ENCODE measurements around the gene IRF2BP2.

The IRF2BP2 gene

DNA sequence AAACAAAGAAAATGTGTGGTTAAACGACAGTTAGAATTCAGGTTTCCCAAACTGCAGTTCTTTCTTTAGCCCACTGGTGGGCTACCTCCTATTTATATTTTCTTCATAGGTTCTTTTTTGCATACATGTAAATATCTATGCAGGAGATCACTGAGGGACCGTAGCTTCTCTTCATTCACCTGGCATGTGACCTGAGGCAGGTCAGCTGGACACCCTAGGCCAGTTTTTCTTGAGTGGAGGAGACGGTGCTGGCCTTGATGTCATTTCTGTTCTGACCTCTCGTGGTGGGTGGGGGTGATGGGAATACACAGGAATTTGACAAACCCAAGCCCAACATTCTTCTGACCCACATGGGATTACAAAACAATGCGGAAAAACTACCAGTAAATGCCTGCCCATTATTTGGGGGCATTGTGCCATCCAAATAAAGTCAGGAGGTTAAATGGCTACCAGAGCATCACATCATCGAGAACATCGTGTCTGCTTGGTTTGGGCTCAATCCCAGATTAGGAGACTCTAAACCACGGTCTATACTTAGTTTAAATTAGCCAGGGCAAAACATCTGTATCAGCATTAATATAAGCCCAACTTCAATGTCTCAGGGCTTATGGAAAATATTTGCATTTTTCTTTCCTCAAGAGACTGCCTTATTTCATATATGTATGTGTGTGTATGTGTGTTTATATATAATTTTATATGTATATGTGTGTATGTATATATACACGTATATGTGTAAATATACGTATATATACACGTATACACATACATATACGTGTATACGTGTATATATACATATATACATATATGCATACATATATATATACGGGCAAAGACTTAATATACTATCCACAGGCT, 7.4 kb upstream of the IRF2BP2 start:
- H3K27me3 Mint-ChIP-seq = no peaks in the 10 kb centered on the region
- H3K27ac Mint-ChIP-seq (ENCODE audit: low read depth) = no peak overlapping the region
- peaks cover 6% of the 10 kb centered on the region for H3K36me3 Mint-ChIP-seq (ENCODE audit: insufficient read depth)
- H3K4me1 Mint-ChIP-seq = peaks cover 22% of the 10 kb centered on the region
- no peak overlapping the region for H3K4me3 Mint-ChIP-seq
- no peaks in the 10 kb centered on the region for H3K9me3 Mint-ChIP-seq
- DNase-seq (ENCODE audit: low spot score in 2 of 2) = no peak
- ATAC-seq (replicated peaks; ENCODE audit: extremely low read depth, poor library complexity, severe bottlenecking) = no peak

DNA sequence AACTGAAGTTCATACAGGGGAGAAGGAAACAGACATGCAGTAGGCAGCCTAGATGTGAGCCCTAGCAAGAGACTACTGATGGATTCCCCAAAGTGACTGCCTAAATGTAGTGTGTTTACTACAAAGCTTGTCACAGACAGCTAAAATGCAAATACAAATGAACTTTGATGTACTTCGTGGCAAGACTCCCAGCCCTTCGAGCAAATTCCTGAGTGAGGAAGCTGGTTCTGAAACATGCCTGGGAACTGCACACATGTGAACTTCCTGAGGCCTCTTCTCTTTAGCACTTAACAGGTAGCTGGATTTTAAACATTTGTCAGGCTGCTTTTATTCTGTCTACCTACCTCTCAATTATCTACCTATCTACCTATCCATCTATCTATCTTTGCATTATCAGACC, 6.7 kb upstream of the IRF2BP2 start:
- no peak overlapping the region for H3K4me3 Mint-ChIP-seq
- no peaks in the 10 kb centered on the region for H3K9me3 Mint-ChIP-seq
- DNase-seq (ENCODE audit: low spot score in 2 of 2) (no peak), ATAC-seq (replicated peaks; ENCODE audit: extremely low read depth, poor library complexity, severe bottlenecking) (no peak)
- no peak overlapping the region for H3K27ac Mint-ChIP-seq (ENCODE audit: low read depth)
- peaks cover 29% of the 10 kb centered on the region for H3K4me1 Mint-ChIP-seq
- H3K27me3 Mint-ChIP-seq = no peaks in the 10 kb centered on the region
- peaks cover 9% of the 10 kb centered on the region for H3K36me3 Mint-ChIP-seq (ENCODE audit: insufficient read depth)

DNA sequence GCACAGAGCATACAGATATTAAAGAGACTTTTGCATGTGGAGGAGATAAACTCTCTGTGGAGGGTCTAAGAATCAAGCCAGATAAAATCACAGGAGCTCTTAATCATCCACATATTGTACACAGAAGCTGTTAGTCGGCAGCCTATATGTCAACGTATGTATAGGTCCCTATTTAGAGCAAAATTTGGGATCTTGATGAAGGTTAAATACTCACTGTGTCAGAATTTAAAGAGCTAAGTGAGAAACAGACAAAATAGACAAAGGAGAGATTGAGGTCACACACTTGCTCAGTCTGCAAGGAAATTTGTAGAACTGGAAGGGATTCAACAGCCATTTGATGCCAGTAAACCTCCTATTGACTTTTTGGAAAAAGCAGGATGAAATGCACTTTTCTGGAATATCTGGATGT, 4.1 kb upstream of the IRF2BP2 start:
- no peak overlapping the region for H3K4me3 Mint-ChIP-seq
- H3K9me3 Mint-ChIP-seq = no peaks in the 10 kb centered on the region
- DNase-seq (ENCODE audit: low spot score in 2 of 2) (no peak), ATAC-seq (replicated peaks; ENCODE audit: extremely low read depth, poor library complexity, severe bottlenecking) (no peak)
- no peaks in the 10 kb centered on the region for H3K27me3 Mint-ChIP-seq
- peaks cover 41% of the 10 kb centered on the region for H3K4me1 Mint-ChIP-seq
- peak overlapping the region; percentile 32 for H3K27ac Mint-ChIP-seq (ENCODE audit: low read depth)
- peaks cover 27% of the 10 kb centered on the region for H3K36me3 Mint-ChIP-seq (ENCODE audit: insufficient read depth)

DNA sequence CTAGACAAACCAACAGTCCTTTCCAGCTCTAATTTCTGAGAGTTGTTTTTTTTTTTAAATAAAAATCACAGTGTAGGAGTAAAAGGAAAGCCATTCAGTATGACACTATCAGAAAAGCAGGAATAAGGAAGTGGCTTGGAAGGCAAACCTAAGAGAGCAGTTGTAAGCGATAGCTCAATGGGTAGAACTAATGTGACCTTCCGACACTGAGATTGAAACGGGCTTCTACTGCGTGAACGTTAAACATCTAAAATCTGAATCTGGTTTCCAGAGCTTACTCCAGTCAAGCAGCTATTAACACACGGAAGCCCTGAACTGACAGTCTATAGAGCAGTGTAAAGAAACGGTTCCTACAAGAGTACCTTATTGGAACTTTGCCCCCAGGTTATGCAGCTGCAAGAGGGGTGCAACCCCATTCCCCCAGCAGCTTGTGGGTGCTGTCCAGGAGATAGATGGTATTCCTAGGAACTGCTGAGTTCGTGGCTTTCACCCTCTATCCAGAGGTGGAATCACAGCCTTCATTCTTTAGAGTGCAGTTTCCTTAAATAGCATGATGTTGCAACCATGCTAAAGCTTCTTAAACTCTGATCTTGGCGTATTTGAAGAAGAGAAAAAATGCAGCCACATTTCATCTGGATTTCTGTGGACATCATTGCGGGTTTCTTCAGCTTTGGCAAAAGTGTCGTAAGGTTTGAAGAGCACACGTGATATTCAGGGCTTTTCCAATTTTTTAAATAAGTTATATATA, 3.3 kb upstream of the IRF2BP2 start:
- Mint-ChIP-seq H3K4me3 (peak overlapping the region; percentile 88), H3K9me3 (no peaks in the 10 kb centered on the region), H3K27ac (ENCODE audit: low read depth) (peak overlapping the region; percentile 99), H3K36me3 (ENCODE audit: insufficient read depth) (peaks cover 28% of the 10 kb centered on the region), H3K27me3 (no peaks in the 10 kb centered on the region), H3K4me1 (peaks cover 42% of the 10 kb centered on the region)
- no peak for DNase-seq (ENCODE audit: low spot score in 2 of 2)
- no peak for ATAC-seq (replicated peaks; ENCODE audit: extremely low read depth, poor library complexity, severe bottlenecking)

DNA sequence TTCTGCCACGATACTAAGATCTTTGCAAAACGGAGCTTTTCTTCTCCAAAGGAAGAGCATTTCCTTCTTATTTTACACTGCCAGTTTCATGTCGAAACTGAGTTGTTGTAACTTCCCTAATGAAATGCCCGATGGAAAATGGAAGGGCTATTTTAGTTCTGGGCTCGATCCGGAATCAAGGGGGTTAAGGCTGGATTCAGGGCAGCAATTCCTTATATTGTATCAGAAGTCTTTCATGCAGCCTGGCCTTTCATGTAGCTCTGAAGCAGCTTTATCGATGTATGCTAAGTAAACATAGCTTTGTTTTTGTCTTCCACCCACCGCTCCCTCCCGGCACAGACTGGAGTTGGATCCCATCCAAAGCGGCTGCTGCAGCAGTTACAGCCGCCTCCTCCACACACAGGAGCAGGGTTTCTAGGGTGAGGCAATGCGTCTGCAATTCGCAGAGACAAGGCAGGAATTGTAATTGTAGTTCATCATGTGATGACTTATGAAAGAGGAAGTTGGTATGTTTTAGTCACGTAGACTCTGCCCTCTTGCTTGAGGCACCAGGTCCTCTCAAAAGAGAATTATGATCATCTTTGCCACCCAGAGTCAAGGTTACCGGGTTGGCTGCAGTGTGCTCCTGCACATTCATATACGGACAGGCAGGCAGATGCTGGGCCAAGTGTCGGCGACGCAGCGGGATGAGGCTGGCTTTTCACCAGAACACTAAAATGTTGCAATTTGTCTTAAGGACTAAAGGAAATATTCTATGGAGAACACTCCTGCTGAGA, 2.6 kb upstream of the IRF2BP2 start:
- Mint-ChIP-seq H3K4me3 (peak overlapping the region; percentile 88), H3K4me1 (peaks cover 50% of the 10 kb centered on the region), H3K27ac (ENCODE audit: low read depth) (peak overlapping the region; percentile 99), H3K9me3 (no peaks in the 10 kb centered on the region), H3K27me3 (no peaks in the 10 kb centered on the region), H3K36me3 (ENCODE audit: insufficient read depth) (peaks cover 35% of the 10 kb centered on the region)
- ATAC-seq (replicated peaks; ENCODE audit: extremely low read depth, poor library complexity, severe bottlenecking) = peak; percentile 7
- DNase-seq (ENCODE audit: low spot score in 2 of 2) = peak; percentile 44 to 57

DNA sequence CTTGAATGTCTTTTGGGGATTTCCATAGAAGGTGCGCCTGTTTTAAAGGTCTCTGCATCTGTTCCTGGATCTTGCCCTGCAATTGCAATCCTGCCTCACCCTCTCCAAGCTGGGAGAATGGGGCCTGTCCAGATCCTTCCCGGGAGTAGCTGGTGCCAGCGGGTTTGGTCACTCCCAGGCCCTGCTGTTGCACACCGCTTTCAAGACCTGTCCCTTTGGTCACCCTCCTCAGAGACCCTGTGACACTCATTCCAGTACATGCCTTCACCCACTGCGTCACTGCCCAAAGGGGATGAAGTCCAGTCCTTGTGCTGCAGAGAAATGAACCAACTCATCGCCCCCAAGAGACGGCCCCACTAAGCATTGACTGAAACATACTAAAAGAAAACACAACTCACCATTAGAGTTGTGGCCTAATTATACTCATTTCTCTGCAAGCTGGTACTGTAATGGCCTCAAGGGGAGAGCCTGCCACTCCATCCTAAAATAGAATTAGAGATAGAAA, 1.9 kb upstream of the IRF2BP2 start:
- Mint-ChIP-seq H3K9me3 (no peaks in the 10 kb centered on the region), H3K27me3 (no peaks in the 10 kb centered on the region), H3K27ac (ENCODE audit: low read depth) (peak overlapping the region; percentile 99), H3K4me3 (peak overlapping the region; percentile 88), H3K4me1 (peaks cover 54% of the 10 kb centered on the region), H3K36me3 (ENCODE audit: insufficient read depth) (peaks cover 42% of the 10 kb centered on the region)
- peak in 1 of 2 donors; percentile 14 for DNase-seq (ENCODE audit: low spot score in 2 of 2)
- no peak for ATAC-seq (replicated peaks; ENCODE audit: extremely low read depth, poor library complexity, severe bottlenecking)

DNA sequence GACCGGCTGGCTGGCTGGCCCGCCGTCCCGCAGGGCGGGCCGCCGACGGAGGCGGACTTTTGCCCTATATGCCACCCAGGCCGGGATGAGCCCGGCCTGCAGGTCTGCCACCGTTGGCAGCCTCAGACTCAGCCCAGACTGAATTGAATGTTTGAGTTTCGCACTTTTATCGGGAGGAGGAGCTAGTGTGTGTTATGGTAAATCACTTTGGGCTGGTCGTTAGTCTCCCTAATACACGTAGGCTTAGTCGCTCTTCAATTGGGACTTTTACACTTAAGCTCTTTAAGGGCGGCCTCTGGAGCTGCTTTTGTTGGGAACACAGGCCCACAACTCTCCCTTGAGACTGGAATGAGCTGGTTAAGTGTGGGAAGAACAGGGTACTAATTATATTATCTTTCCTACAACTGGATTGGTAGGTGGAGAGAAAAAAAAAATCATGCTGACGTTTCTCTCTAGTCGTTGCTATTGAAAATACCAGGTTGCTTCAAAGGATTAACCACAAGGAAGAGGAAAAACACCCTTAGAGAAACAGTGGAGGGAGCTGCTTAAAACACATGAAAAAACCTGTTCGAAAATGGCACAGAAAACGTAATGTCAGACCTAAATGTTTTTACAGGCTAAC, 1.4 kb upstream of the IRF2BP2 start:
- DNase-seq (ENCODE audit: low spot score in 2 of 2) (peak; percentile 52 to 78), ATAC-seq (replicated peaks; ENCODE audit: extremely low read depth, poor library complexity, severe bottlenecking) (peak; percentile 55)
- peaks cover 46% of the 10 kb centered on the region for H3K36me3 Mint-ChIP-seq (ENCODE audit: insufficient read depth)
- peak overlapping the region; percentile 99 for H3K27ac Mint-ChIP-seq (ENCODE audit: low read depth)
- peak overlapping the region; percentile 88 for H3K4me3 Mint-ChIP-seq
- H3K4me1 Mint-ChIP-seq = peaks cover 57% of the 10 kb centered on the region
- H3K9me3 Mint-ChIP-seq = no peaks in the 10 kb centered on the region
- no peaks in the 10 kb centered on the region for H3K27me3 Mint-ChIP-seq

DNA sequence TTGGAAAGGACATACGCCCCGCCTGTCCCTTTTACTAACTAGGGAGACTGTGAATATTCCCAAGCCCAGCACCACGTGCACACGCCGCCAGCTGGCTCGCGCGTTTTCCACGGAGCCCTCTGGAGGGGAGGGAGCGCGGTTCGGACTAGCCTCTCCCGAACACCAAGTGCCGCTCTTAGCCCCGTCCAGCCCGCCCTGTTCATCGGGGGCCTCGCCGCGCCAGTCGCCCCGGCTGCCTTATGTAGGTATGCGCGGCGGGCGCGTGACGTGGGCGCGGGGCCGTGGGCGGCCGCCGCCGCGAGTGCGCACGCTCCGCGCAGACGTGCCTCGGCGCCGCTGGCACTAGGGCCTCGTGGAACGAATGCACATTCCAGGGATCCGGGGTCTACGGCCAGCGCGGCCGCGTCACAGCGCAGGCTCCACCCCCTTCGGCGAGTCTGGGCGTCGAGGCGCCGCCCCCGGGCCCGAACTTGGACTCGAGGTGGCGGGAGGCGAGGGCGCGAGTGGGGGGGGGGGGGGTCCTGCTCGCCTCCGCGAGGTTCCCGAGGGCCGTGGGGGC, 767 bp upstream of the IRF2BP2 start:
- ATAC-seq (replicated peaks; ENCODE audit: extremely low read depth, poor library complexity, severe bottlenecking) (peak; percentile 61), DNase-seq (ENCODE audit: low spot score in 2 of 2) (peak; percentile 79 to 88)
- Mint-ChIP-seq H3K27ac (ENCODE audit: low read depth) (peak overlapping the region; percentile 99), H3K36me3 (ENCODE audit: insufficient read depth) (peaks cover 52% of the 10 kb centered on the region), H3K4me1 (peaks cover 63% of the 10 kb centered on the region), H3K9me3 (no peaks in the 10 kb centered on the region), H3K4me3 (peak overlapping the region; percentile 88), H3K27me3 (no peaks in the 10 kb centered on the region)

DNA sequence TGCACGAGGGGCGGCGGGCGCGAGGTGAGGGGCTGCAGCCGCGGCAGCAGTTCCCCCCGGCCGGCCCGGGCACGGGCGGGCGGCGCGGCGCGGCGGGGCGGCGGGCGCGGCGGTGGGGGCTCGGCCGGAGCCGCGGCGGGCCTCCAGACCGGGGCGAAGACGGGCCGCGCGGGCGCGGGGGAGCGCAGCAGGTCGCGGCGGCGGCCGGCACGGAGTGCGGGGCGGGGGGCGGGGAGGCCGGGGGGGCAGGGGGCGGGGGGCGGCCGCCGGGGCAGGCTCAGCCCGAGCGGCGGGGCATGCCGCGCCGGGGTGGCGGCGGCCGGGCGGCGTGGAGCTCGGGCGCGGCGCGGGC, 311 bp downstream of the IRF2BP2 start:
- Mint-ChIP-seq H3K9me3 (no peaks in the 10 kb centered on the region), H3K27ac (ENCODE audit: low read depth) (peak overlapping the region; percentile 99), H3K27me3 (no peaks in the 10 kb centered on the region), H3K36me3 (ENCODE audit: insufficient read depth) (peaks cover 57% of the 10 kb centered on the region), H3K4me1 (peaks cover 68% of the 10 kb centered on the region), H3K4me3 (peak overlapping the region; percentile 93)
- ATAC-seq (replicated peaks; ENCODE audit: extremely low read depth, poor library complexity, severe bottlenecking) = no peak
- DNase-seq (ENCODE audit: low spot score in 2 of 2) = no peak

DNA sequence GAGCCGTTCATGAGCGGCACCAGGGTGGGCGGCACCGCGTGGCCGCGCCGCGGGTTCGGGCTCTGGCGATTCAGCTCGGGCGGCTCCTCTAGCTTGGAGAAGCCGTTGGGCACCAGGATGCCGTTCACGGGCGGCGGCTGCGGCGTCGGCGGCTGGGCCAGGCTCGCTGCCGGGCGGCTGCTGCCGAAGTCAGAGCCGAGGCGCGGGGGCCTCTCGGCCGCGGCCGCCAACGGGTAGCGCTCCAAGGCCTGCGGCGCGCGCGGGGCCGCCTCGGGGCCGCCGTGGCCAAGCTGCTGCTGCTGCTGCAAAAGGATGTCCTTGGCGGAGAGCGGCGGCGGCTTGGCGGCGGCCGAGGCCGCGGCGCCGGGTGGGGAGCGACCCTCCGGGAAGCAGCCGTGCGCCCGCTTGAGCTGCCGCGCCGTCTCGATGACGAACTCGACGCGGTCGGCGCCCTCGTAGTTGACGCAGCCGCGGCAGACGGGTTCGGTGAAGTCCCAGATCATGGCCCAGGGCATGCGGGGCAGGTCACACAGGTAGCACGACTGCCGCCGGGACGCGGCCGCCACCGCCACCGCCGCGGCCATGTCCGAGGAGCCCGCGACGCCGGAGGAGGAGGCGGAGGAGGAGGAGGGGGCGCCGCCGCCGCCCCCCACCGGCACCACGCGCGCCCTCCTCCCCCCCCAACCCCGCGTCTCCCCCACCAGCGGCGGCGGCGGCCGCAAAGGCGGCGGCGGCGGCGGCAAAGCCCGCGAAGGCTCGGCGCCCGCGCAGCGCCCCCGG, 877 bp downstream of the IRF2BP2 start:
- peak overlapping the region; percentile 93 for H3K4me3 Mint-ChIP-seq
- H3K27me3 Mint-ChIP-seq = no peaks in the 10 kb centered on the region
- DNase-seq (ENCODE audit: low spot score in 2 of 2) (peak; percentile 63 to 71), ATAC-seq (replicated peaks; ENCODE audit: extremely low read depth, poor library complexity, severe bottlenecking) (no peak)
- H3K27ac Mint-ChIP-seq (ENCODE audit: low read depth) = peak overlapping the region; percentile 83
- peaks cover 58% of the 10 kb centered on the region for H3K36me3 Mint-ChIP-seq (ENCODE audit: insufficient read depth)
- no peaks in the 10 kb centered on the region for H3K9me3 Mint-ChIP-seq
- peaks cover 71% of the 10 kb centered on the region for H3K4me1 Mint-ChIP-seq
